NCI-H2171 treated with DMSO at 0.1 percent for 48 hours (cell line): ENCODE results near the gene ZMYND11.
A peak's percentile ranks its signal among the peaks of the same experiment; 100 is the strongest.

Source experiments
- DNase-seq: peaks from one replicate; lab custom pipeline; 2025; lab: John Stamatoyannopoulos, UW

ZMYND11 gene

DNA sequence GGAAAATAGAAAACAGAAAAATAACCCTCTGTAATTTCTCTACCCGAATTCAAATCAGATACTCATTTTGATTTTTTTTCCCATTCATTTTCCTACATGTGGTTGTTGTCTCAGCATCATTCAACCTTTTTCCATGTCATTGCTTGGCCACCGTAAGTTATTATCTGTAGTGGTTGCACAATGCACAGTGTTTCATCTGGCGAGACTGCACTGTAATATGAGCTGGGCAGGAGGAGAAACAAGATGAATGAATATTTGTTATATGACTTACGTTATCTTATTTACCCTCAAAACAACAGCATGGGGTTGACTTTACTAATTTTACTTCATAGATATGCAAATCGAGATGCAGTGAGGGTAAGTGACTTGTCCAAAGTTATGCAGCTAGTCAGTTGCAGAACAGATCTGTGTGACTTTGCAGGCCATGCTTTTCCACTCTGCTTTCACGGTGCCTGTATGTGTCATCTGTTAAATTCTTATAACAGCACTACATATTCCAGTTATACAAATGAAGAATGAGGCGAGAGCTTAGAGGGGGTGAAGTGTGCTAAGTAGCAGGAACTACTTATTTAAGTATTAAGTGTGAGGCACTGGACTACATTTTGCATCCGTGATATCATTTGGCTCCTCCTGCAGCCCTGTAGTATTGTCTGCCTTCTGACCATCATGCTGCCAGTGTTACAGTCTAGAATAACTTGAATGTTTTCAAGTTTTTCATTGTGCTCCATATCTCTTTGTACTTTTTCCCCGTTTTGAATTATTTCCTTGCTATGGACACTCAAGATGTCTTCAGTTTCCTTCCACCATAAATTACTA is 56.7 kb downstream of the ZMYND11 start:
- no peak for DNase-seq

- no peak for DNase-seq
These were observed 59.0 kb downstream of the ZMYND11 start for GRCh38 chr10:194281-194680.

DNA sequence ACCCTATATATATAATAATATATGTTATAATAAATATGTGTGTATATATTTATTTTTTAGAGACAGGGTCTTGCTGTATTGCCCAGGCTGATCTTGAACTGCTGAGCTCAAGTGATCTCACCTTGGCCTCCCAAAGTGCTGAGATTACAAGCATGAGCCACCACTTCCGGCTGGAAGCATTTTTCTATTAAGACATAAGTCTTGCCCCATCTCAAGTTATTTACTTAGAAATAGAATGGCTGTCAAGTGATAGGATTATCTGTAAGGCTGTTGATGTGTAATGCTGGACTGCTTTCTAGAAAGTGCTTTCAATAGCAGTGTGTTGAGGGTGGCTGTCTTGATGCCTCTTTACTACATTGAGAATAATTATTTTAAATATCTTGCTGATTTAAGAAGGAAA is 65.2 kb downstream of the ZMYND11 start:
- DNase-seq = no peak

- DNase-seq = no peak
These were observed 66.1 kb downstream of the ZMYND11 start for GRCh38 chr10:201328-201771.

- DNase-seq = no peak
These were observed 73.4 kb downstream of the ZMYND11 start for GRCh38 chr10:208616-209015.

DNA sequence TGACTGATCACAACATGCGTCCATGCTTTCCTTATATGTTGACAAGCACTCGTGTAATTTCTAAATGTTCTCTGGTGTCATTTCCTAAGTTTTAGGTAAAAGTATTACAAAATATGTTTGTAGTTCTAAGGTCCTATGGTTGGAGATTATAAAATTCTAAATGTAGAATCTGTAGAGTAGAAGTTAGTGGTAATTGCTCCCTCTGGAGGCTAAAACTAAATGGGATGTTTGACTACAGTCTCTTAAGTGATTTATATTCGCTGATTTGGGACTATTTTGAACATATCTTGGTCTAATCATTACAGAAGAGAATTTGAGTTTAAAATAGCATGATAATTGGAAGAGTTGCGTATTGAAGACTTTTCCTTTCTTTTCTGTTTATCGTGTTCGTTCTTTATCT is 74.1 kb downstream of the ZMYND11 start:
- DNase-seq = no peak

GRCh38 chr10:210297-210696 is 75.0 kb downstream of the ZMYND11 start:
- no peak for DNase-seq

- no peak for DNase-seq
These were observed 80.2 kb downstream of the ZMYND11 start for GRCh38 chr10:215444-215843.

GRCh38 chr10:218798-219197 is 83.5 kb downstream of the ZMYND11 start:
- no peak for DNase-seq

GRCh38 chr10:219731-220472 is 84.6 kb downstream of the ZMYND11 start:
- no peak for DNase-seq

- peak; percentile 34 for DNase-seq
These were observed 89.3 kb downstream of the ZMYND11 start for GRCh38 chr10:224571-224970.

DNA sequence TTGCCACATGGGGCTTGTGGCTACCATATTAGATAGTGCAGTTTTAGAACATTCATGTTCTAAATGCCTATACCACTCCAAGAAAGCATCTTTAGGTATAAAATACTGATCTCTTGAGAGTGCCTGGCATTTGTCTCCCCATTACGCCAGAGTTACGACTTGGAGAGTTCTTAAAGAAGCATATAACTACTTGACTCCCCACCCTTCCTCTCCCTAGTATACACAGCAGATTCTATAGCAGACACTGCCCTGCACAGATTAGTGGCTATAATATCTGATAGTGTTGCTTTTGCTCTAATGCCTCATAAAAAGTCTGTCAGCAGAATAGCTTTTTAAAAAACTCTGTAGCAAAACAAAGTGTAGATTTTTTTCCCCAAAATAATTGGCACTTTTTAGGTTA is 90.8 kb downstream of the ZMYND11 start:
- no peak for DNase-seq

DNA sequence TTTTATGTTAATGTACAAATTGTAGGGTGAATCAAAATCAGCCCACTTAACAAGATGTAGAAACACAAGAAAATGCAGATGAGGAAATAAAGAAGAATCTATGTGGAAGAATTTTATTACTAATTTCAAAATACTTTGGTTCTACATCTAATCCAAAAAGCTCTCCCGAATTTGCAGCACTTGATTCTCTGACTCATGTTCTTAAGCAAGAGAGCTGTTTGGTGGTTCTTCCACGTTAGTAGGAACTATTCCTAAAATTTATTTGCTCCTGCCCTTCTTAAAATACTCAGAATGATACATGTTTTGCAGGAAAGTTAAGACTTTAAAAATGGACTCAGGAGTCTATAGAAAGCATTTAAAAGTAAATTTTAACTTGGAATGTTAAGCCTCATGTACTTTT is 91.8 kb downstream of the ZMYND11 start:
- DNase-seq = no peak

GRCh38 chr10:228366-228765 is 93.1 kb downstream of the ZMYND11 start:
- no peak for DNase-seq

GRCh38 chr10:230758-231157 is 95.5 kb downstream of the ZMYND11 start:
- DNase-seq = peak; percentile 16

DNA sequence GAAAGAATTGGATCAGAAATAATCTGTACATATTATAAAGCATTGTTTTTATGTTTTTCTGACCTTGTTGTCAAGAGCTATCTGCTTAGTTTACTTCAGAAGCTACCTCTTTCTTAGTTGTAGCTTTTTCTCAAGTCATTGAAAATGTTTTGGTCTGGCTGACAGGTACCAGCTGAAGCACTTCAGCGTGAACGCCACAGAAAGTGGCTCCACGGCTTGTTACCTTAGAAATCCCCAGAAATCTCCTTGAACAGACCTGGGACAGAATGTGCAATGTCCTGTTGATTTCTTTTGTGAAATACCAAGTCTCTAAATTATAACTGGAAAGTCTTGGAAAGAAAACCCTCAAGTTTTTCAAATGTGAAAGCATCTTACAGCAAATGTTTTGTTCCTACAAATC is 96.8 kb downstream of the ZMYND11 start:
- DNase-seq = no peak

- DNase-seq = no peak
These were observed 97.6 kb downstream of the ZMYND11 start for GRCh38 chr10:232878-233277.

GRCh38 chr10:234708-235406 is 99.6 kb downstream of the ZMYND11 start:
- DNase-seq = no peak

DNA sequence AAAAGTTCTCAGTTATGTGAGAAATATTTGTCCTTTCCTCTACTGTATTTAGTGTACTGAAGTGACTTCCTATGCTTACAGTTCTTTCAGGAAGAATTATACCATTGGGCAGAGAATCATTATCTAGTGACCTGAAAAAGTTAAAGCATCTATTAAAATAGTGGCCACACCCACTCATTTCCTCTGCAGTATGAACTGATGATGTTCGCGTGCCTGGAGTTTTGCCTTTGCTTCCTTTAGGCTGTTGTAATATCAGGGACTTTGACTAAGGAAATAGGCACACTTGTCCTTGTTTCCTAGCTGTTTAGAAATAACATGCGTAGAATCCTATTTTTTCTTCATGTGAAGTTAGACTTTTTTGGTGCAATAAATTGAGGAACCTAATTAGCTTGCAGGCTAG is 100.7 kb downstream of the ZMYND11 start:
- DNase-seq = no peak

- DNase-seq = no peak
These were observed 103.9 kb downstream of the ZMYND11 start for GRCh38 chr10:239109-239508.

DNA sequence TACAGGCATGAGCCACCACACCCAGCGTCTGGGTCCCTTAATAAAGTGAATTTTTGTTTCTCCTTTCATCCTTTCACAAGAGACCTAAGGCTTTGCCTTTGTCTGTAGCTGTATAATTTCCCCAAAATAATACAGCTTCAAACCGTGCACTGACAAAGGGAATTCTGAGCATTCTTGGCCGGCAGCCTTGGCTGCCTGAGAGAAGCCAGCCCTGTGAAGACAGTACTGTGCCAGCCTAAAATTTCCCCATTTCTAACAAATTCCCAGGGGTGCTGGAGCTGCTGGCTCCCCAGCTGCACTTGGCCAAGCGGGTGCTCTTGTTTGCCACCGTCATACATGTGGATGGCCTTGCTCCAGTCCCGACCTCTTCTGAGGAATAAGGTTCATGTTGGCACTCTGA is 106.2 kb downstream of the ZMYND11 start:
- no peak for DNase-seq

- no peak for DNase-seq
These were observed 106.8 kb downstream of the ZMYND11 start for GRCh38 chr10:241966-242643.
